H1 (cell line): Measurements from ENCODE around the gene RNF224. TPM values are rescaled to one million over a fixed set of nuclear protein-coding genes. Genes with fewer than 3 reads are reported as not detected.

Source experiments
- CTCF ChIA-PET: fragments of 300-600 bp; sonication (Branson Sonifier 250); formaldehyde crosslinking; loops from one replicate; lab custom pipeline; 2021; ENCODE audit not compliant: partially characterized antibody; lab: Charles Lee
- POLR2A ChIA-PET: fragments of 300-600 bp; sonication (Branson Sonifier 250); formaldehyde crosslinking; loops from one replicate; lab custom pipeline; 2021; ENCODE audit warnings: inconsistent platforms; ENCODE audit not compliant: partially characterized antibody; lab: Charles Lee
- DNase-seq, 2 experiments: peaks; one replicate each; pipeline versions ENCODE4 v3.0.0 to v3.0.0-alpha.2; 2010 to 2022; ENCODE audit warnings: low spot score in 2 of 2, low read depth in 1 of 2, mixed read lengths in 1 of 2
- FAIRE-seq: peaks from 2 replicates; lab custom pipeline; 2011; peaks lifted over from hg19 to GRCh38; lab: Jason Lieb, UNC
- H2AFZ ChIP-seq: 2 replicates; pipeline ENCODE4 v1.8.1; 2012; ENCODE audit warnings: low read length, inconsistent platforms
- H2AK5ac ChIP-seq: 2 replicates; pipeline ENCODE4 v1.6.1; 2013; ENCODE audit warnings: low read depth, low read length
- H2BK120ac ChIP-seq: replicated peaks from 2 replicates; pipeline ENCODE3; 2013; ENCODE audit warnings: low read depth, low read length, inconsistent platforms
- H2BK12ac ChIP-seq: 2 replicates; pipeline ENCODE4 v1.6.1; 2013; ENCODE audit warnings: low read depth, low read length
- H2BK15ac ChIP-seq: 2 replicates; pipeline ENCODE4 v1.6.1; 2013; ENCODE audit warnings: low read length
- H2BK20ac ChIP-seq: 2 replicates; pipeline ENCODE4 v1.6.1; 2013; ENCODE audit warnings: low read length
- H2BK5ac ChIP-seq: 2 replicates; pipeline ENCODE4 v1.6.1; 2013; ENCODE audit warnings: low read depth, low read length
- H3K14ac ChIP-seq: 2 replicates; pipeline ENCODE4 v1.6.1; 2013; ENCODE audit warnings: inconsistent platforms; ENCODE audit not compliant: insufficient read length
- H3K18ac ChIP-seq: 2 replicates; pipeline ENCODE4 v1.6.1; 2013; ENCODE audit warnings: low read length; ENCODE audit errors: extremely low read depth
- H3K23ac ChIP-seq: 2 replicates; pipeline ENCODE4 v1.6.1; 2013; ENCODE audit warnings: inconsistent platforms; ENCODE audit not compliant: insufficient read length
- H3K23me2 ChIP-seq: 2 replicates; pipeline ENCODE4 v1.6.1; 2013; ENCODE audit warnings: low read depth, low read length
- H3K27ac ChIP-seq: 2 replicates; pipeline ENCODE4 v1.6.1; 2011; ENCODE audit warnings: low read depth, low read length, inconsistent platforms
- H3K27me3 ChIP-seq, 4 experiments: replicated peaks in 1 of 4; 1 replicate in 1 of 4; 2 replicates in 3 of 4; pipeline versions ENCODE4 v1.6.1 to v1.8.1; 2011 to 2013; ENCODE audit warnings: low read length in 3 of 4, mild to moderate bottlenecking in 3 of 4, inconsistent platforms in 2 of 4, mixed read lengths in 2 of 4, moderate library complexity in 1 of 4; ENCODE audit not compliant: control insufficient read depth in 3 of 4, insufficient read depth in 3 of 4; ENCODE audit errors: extremely low read depth in 1 of 4
- H3K36me3 ChIP-seq, 4 experiments: 2 replicates each; pipeline versions ENCODE4 v1.6.1 to v1.8.1; 2011 to 2013; ENCODE audit warnings: mild to moderate bottlenecking in 4 of 4, low read length in 3 of 4, moderate library complexity in 2 of 4, control low read depth in 1 of 4, inconsistent platforms in 1 of 4; ENCODE audit not compliant: insufficient read depth in 4 of 4, control insufficient read depth in 2 of 4
- H3K4ac ChIP-seq: replicated peaks from 2 replicates; pipeline ENCODE3; 2013; ENCODE audit warnings: low read length, low read depth, mixed read lengths, inconsistent platforms; ENCODE audit not compliant: insufficient read length
- H3K4me1 ChIP-seq, 4 experiments: replicated peaks in 1 of 4; 1 replicate in 1 of 4; 2 replicates in 3 of 4; pipeline versions ENCODE4 v1.6.1 to v1.8.1; 2011 to 2013; ENCODE audit warnings: low read length in 3 of 4, inconsistent platforms in 2 of 4, mixed read lengths in 1 of 4; ENCODE audit not compliant: insufficient read depth in 4 of 4, control insufficient read depth in 3 of 4
- H3K4me2 ChIP-seq, 2 experiments: 2 replicates each; pipeline versions ENCODE4 v1.6.1 to v1.8.1; 2011 to 2013; ENCODE audit warnings: low read depth in 2 of 2, low read length in 2 of 2, control low read depth in 1 of 2, inconsistent platforms in 1 of 2, mild to moderate bottlenecking in 1 of 2; ENCODE audit not compliant: insufficient read depth in 1 of 2
- H3K4me3 ChIP-seq, 4 experiments: fragments of 200-600, 300-600 bp in 1 of 4; sonication (generic), shearing (Covaris generic), sonication (Bioruptor Twin) in 1 of 4; 2 replicates each; pipeline versions ENCODE4 v1.5.1 to v1.8.1; 2011 to 2016; ENCODE audit warnings: low read length in 4 of 4, low read depth in 3 of 4, control low read depth in 2 of 4, inconsistent platforms in 2 of 4, mild to moderate bottlenecking in 2 of 4, mixed read lengths in 1 of 4, moderate library complexity in 1 of 4; ENCODE audit not compliant: insufficient read depth in 2 of 4; ENCODE audit errors: extremely low read depth in 1 of 4
- H3K56ac ChIP-seq: replicated peaks from 2 replicates; pipeline ENCODE3; 2013; ENCODE audit warnings: low read depth, mild to moderate bottlenecking, mixed read lengths, low read length, inconsistent platforms; ENCODE audit not compliant: insufficient read length
- H3K79me1 ChIP-seq: 2 replicates; pipeline ENCODE4 v1.6.1; 2013; ENCODE audit warnings: low read depth, low read length, control low read depth
- H3K79me2 ChIP-seq, 2 experiments: 2 replicates each; pipeline versions ENCODE4 v1.6.1 to v1.8.1; 2012 to 2013; ENCODE audit warnings: low read length in 2 of 2, mild to moderate bottlenecking in 2 of 2, inconsistent platforms in 1 of 2; ENCODE audit not compliant: insufficient read depth in 2 of 2, control insufficient read depth in 1 of 2
- H3K9ac ChIP-seq, 4 experiments: replicated peaks in 1 of 4; 1 replicate in 1 of 4; 2 replicates in 3 of 4; pipeline versions ENCODE4 v1.6.1 to v1.8.1; 2011 to 2013; ENCODE audit warnings: low read depth in 3 of 4, low read length in 3 of 4, control low read depth in 2 of 4, mild to moderate bottlenecking in 2 of 4, moderate library complexity in 2 of 4, inconsistent platforms in 1 of 4; ENCODE audit errors: extremely low read depth in 1 of 4
- H3K9me3 ChIP-seq, 2 experiments: 2 replicates each; pipeline versions ENCODE4 v1.6.1 to v1.8.1; 2012 to 2013; ENCODE audit warnings: mild to moderate bottlenecking in 2 of 2, moderate library complexity in 2 of 2, control low read depth in 1 of 2, inconsistent platforms in 1 of 2, low read depth in 1 of 2, low read length in 1 of 2, mixed read lengths in 1 of 2; ENCODE audit not compliant: insufficient read depth in 2 of 2
- H4K20me1 ChIP-seq, 2 experiments: replicated peaks in 1 of 2; 2 replicates each; pipeline versions ENCODE3 to v1.8.1; 2011 to 2013; ENCODE audit warnings: inconsistent platforms in 2 of 2, low read length in 2 of 2, mild to moderate bottlenecking in 1 of 2; ENCODE audit not compliant: insufficient read depth in 2 of 2, control insufficient read depth in 1 of 2
- H4K5ac ChIP-seq: 2 replicates; pipeline ENCODE4 v1.6.1; 2013; ENCODE audit warnings: low read length, low read depth, mixed read lengths, inconsistent platforms; ENCODE audit not compliant: insufficient read length
- H4K8ac ChIP-seq: 2 replicates; pipeline ENCODE4 v1.8.0; 2013; ENCODE audit warnings: mild to moderate bottlenecking, moderate library complexity, low read length, inconsistent platforms; ENCODE audit not compliant: insufficient read depth; ENCODE audit errors: extremely low read depth
- H4K91ac ChIP-seq: replicated peaks from 2 replicates; pipeline ENCODE3; 2013; ENCODE audit warnings: low read length, mixed read lengths, inconsistent platforms; ENCODE audit not compliant: insufficient read length
- CEBPB ChIP-seq: IDR thresholded peaks from 2 replicates; pipeline ENCODE4 v1.6.1; 2012; ENCODE audit warnings: low read depth, low read length
- CHD1 ChIP-seq: IDR thresholded peaks from 2 replicates; pipeline ENCODE4 v1.6.1; 2012; ENCODE audit warnings: low read depth, low read length, improper control_type of control experiment
- FOSL1 ChIP-seq: IDR thresholded peaks from 2 replicates; pipeline ENCODE4 v1.6.1; 2011; ENCODE audit warnings: mild to moderate bottlenecking, low read depth, low read length, moderate library complexity; ENCODE audit not compliant: insufficient read depth
- POLR2AphosphoS5 ChIP-seq: IDR thresholded peaks from 2 replicates; pipeline ENCODE4 v1.6.1; 2011; ENCODE audit warnings: low read depth, low read length
- RNF2 ChIP-seq: fragments of 200-900, 300-1000 bp; sonication (generic); IDR thresholded peaks from 2 replicates; pipeline ENCODE4 v1.7.1; 2016; ENCODE audit warnings: borderline replicate concordance, low read depth, mild to moderate bottlenecking, antibody characterized with exemption, low read length; ENCODE audit not compliant: poor library complexity, severe bottlenecking; ENCODE audit errors: missing control alignments
- SIRT6 ChIP-seq: IDR thresholded peaks from one replicate; pipeline ENCODE4 v1.7.1; 2012; ENCODE audit warnings: low read length, inconsistent platforms
- SRF ChIP-seq: IDR thresholded peaks from 2 replicates; pipeline ENCODE4 v1.6.1; 2011; ENCODE audit warnings: mild to moderate bottlenecking, low read depth, low read length, moderate library complexity
- TCF12 ChIP-seq: IDR thresholded peaks from 2 replicates; pipeline ENCODE4 v1.6.1; 2011; ENCODE audit warnings: low read depth, mild to moderate bottlenecking, low read length
- YY1 ChIP-seq: IDR thresholded peaks from 2 replicates; pipeline ENCODE4 v1.6.1; 2011; ENCODE audit warnings: low read depth, mild to moderate bottlenecking, low read length
- WGBS, 2 experiments: shearing (Covaris generic) in 1 of 2; methylation state at CpG; one replicate each; pipeline versions ENCODE4 v1.1.6 to v1.1.7; 2013 to 2015; ENCODE audit warnings: low lambda C conversion rate in 2 of 2, mixed read lengths in 2 of 2, inconsistent platforms in 1 of 2, low coverage in 1 of 2, missing lambda C conversion rate in 1 of 2; ENCODE audit not compliant: insufficient replicate concordance in 2 of 2, insufficient coverage in 1 of 2, insufficient read length in 1 of 2; ENCODE audit errors: extremely low coverage in 1 of 2, missing lambda C conversion rate in 1 of 2; 5-methylcytosine and 5-hydroxymethylcytosine counted together
- polyA plus RNA-seq, 7 experiments: library from polyadenylated mRNA; depleted of rRNA in 3 of 7; stranded (reverse) in 5 of 7; unstranded in 2 of 7; fragments of >200 nt in 5 of 7; fragments of 200-250 nt in 2 of 7; gene quantifications; 1 replicate in 5 of 7; 2 replicates in 1 of 7; 4 replicates in 1 of 7; pipeline versions ENCODE4 v1.2.1 to v1.2.3, GENCODE V29; 2011 to 2013; ENCODE audit warnings: missing spikeins in 2 of 7, mixed read lengths in 2 of 7
- total RNA-seq: library from RNA; stranded (reverse); fragmentation: NEBNext Ultra II Directional; extraction: Animal tissue kit (Norgen Biotek cat#: 25700); gene quantifications from 2 replicates; pipeline ENCODE4 v1.2.1, GENCODE V29; 2021

The RNF224 gene
- total and polyA plus RNA-seq, 2 of the 8 experiments (the other 6 are each of a cell fraction or from before 2014, with no cell fraction given) = 0.24 TPM; not detected in 1

DNA sequence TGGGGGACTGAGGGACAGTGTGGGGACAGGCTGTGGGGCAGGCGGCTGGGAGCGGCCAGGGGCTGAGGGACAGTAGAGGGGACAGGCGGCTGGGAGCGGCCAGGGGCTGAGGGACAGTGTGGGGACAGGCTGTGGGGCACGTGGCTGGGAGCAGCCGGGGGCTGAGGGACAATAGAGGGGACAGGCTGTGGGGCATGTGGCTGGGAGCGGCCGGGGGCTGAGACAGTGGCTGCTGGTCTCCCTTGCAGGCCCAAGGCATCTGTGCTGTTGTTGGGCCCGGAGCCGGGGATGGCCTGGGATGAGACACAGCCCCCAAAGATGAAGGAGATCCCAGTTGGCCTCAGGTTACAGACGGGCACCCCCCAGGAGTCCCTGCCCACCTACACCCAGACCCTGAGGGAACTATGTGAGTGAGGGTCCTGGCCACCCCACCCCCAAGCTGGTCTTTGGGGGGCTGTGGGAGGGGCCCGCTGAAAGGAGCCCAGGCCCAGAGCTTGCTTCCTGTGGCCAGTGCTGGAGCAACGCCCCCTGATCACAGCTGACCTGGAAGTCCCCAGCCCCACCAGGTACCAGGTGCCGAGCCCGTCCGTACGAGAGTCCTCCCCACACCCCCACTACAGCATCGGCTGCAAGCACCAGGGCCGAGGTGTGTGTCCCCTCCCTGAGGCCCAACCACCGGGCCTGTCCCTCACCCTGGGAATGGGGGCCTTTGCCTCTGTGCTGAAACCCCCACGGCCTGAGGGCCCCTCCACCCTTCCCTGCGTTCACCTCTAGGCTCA, 24.4 kb downstream of the RNF224 start:
- Histone ChIP-seq H3K4ac (peak overlapping the region; percentile 85), H3K36me3 (peaks cover 0 to 5% (median under 1%) of the 10 kb centered on the region in 4 experiments; a peak in 1 of 8 replicates), H3K27ac (no peak overlapping the region), H2BK120ac (no peak overlapping the region), H3K9ac (no peak overlapping the region), H3K23me2 (peaks cover 14% of the 10 kb centered on the region; the same call in 1 of the 2 replicates), H4K20me1 (peaks cover 0 to 4% of the 10 kb centered on the region in 2 experiments), H3K4me2 (0 out of 4 replicates have a peak overlapping the region, but pooled peaks of 1 of the 2 experiments have one; percentile 28), H3K18ac (no peak overlapping the region), H4K8ac (peak overlapping the region; percentile 74; the same call in 1 of the 2 replicates), H2BK20ac (no peak overlapping the region), H4K5ac (no peak overlapping the region), H2BK5ac (0 out of 2 replicates have a peak overlapping the region, but pooled peaks have one; percentile 44), H3K79me2 (peaks cover 0 to 11% of the 10 kb centered on the region in 2 experiments; a peak in 2 of 4 replicates), H3K4me1 (peaks cover 0 to 21% (median 16%) of the 10 kb centered on the region in 4 experiments; a peak in 5 of 7 replicates), H2BK12ac (no peak overlapping the region), H2AFZ (no peak overlapping the region), H3K27me3 (peaks cover 0 to 7% (median 0%) of the 10 kb centered on the region in 4 experiments; a peak in 3 of 7 replicates), H2AK5ac (0 out of 2 replicates have a peak overlapping the region, but pooled peaks have one; percentile 83), H3K23ac (no peak overlapping the region), H3K4me3 (no peak overlapping the region), H3K56ac (no peak overlapping the region), H3K79me1 (peaks cover 8% of the 10 kb centered on the region), H3K14ac (no peak overlapping the region), H4K91ac (no peak overlapping the region), H2BK15ac (no peak overlapping the region; the same call in 1 of the 2 replicates), H3K9me3 (no peaks in the 10 kb centered on the region)
- WGBS, 2 experiments = 94% methylated on average over 17 of the region's 22 CpGs; no CpG with 5 or more reads in 1 of the 2 experiments
- no peak for DNase-seq
- POLR2A ChIA-PET = interaction anchor here (47.8 to 69.9 kb wide), 2 partner anchors 5 to 17 kb away, joined by 1462 read pairs; partner anchors contain the start of genes CYSRT1, NDOR1, NELFB and RNF208
- CTCF ChIA-PET = interaction anchor here (0.7 to 1.3 kb wide), 6 partner anchors 9 to 57 kb away, joined by 3 to 4 read pairs (median 3); partner anchors contain the start of gene TOR4A
- FAIRE-seq = no peak
- no peak for TF ChIP-seq POLR2AphosphoS5
- TF ChIP-seq RNF2 = no peak
- TF ChIP-seq FOSL1 = no peak
- no peak for TF ChIP-seq CEBPB
- no peak for TF ChIP-seq TCF12
- TF ChIP-seq SIRT6 = no peak
- no peak for TF ChIP-seq YY1
- TF ChIP-seq CHD1 = no peak
- no peak for TF ChIP-seq SRF
